ENCODE results near the gene ZBTB17.

- TF ChIP-seq CTCF (IDR thresholded peaks at IDR 0.05) (no peak), EZH2 (IDR thresholded peaks at IDR 0.05) (no peak), EZH2phosphoT487 (IDR thresholded peaks at IDR 0.05) (no peak)
These were observed 28.4 kb downstream of the ZBTB17 start for GRCh38 chr1:15947382-15948090.

Data from neural progenitor cell (in vitro differentiated cells).